GM18951 (cell line): Measurements from ENCODE around the gene F2RL3.
A peak's percentile ranks its signal among the peaks of the same experiment; 100 is the strongest.

ENCODE experiments used
- POLR2A ChIP-seq: IDR thresholded peaks from 4 replicates; pipeline ENCODE4 v1.6.1; 2011; ENCODE audit warnings: mild to moderate bottlenecking; ENCODE audit not compliant: insufficient read length, insufficient read depth; ENCODE audit errors: extremely low read depth
- in situ Hi-C: fragments of 300-500 bp; cut with MboI; formaldehyde crosslinking; loops from one replicate; pipeline ENCODE4 v1.12.0; 2022; ENCODE audit warnings: low sequenced_read_pairs, mixed read lengths, inconsistent platforms; ENCODE audit not compliant: unreplicated experiment

Gene F2RL3

GRCh38 chr19:16882146-16882545, 6.7 kb upstream of the F2RL3 start:
- in situ Hi-C loops = no loop called here
- TF ChIP-seq POLR2A = no peak

GRCh38 chr19:16883522-16883921, 5.3 kb upstream of the F2RL3 start:
- TF ChIP-seq POLR2A = no peak
- in situ Hi-C loops = no loop called here

- no peak for TF ChIP-seq POLR2A
- in situ Hi-C loops = no loop called here
Observed at GRCh38 chr19:16885166-16885565, 3.6 kb upstream of the F2RL3 start.

- in situ Hi-C loops = no loop called here
- no peak for TF ChIP-seq POLR2A
Observed at GRCh38 chr19:16886305-16886880, 2.4 kb upstream of the F2RL3 start.

- no peak for TF ChIP-seq POLR2A
- in situ Hi-C loops = no loop called here
Observed at GRCh38 chr19:16887353-16888265, 1.2 kb upstream of the F2RL3 start.

- in situ Hi-C loops = no loop called here
- no peak for TF ChIP-seq POLR2A
Observed at GRCh38 chr19:16889366-16889882, 625 bp downstream of the F2RL3 start.

- TF ChIP-seq POLR2A = no peak
Observed at GRCh38 chr19:16889883-16890460, 1.2 kb downstream of the F2RL3 start.

GRCh38 chr19:16890461-16891184, 1.8 kb downstream of the F2RL3 start:
- in situ Hi-C loops = no loop called here
- TF ChIP-seq POLR2A = no peak

More at GRCh38 chr19:16889883-16890460, 1.2 kb downstream of the F2RL3 start:
- in situ Hi-C loops = no loop called here

- TF ChIP-seq POLR2A = no peak
- in situ Hi-C loops = no loop called here
Observed at GRCh38 chr19:16891696-16892382, 3.0 kb downstream of the F2RL3 start.

GRCh38 chr19:16892436-16892835, 3.6 kb downstream of the F2RL3 start:
- TF ChIP-seq POLR2A = no peak
- in situ Hi-C loops = no loop called here

GRCh38 chr19:16892868-16893685, 4.3 kb downstream of the F2RL3 start:
- peak; percentile 4 for TF ChIP-seq POLR2A

GRCh38 chr19:16893686-16893989, 4.8 kb downstream of the F2RL3 start:
- in situ Hi-C loops = no loop called here
- peak; percentile 31 for TF ChIP-seq POLR2A

More at GRCh38 chr19:16892868-16893685, 4.3 kb downstream of the F2RL3 start:
- in situ Hi-C loops = no loop called here
